ENCODE results near the gene TPM4. TPM values are rescaled to one million over a fixed set of nuclear protein-coding genes. Genes with fewer than 3 reads are reported as not detected.

TPM4 gene
- total and polyA plus RNA-seq, 2 of the 8 experiments (the other 6 are each of a cell fraction or from before 2014, with no cell fraction given) = 160 to 359 TPM

DNA sequence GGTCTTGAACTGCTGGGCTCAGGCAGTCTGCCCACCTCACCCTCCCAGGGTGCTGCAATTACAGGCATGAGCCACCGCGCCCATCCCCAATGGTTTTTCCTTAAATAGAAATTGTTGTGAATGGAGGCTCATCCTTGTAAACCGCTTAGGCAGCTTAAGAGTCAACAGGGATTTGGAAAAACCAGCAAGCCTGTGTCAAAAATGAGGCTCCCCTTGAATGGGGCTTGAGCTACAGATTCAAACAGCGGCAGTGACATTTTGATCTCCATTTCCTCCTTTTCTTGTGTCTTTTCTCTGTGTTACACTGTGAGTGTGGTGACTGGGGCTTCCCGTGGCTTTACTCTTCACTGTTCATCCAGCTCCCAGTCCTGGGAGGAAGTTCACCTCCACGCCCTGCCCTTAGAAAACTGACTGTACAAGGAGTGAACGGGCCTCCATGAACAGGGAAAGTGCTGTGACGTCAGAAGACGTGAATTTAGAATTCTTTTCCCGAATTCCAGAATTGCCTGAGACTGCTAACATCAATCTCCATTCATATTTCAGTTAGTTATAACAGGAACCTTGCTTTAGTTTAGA lies 20.1 kb downstream of the TPM4 start (continued):
- TF ChIP-seq JUN (IDR thresholded peaks at IDR 0.05; ENCODE audit: low read depth, low read length) (no peak), SIRT6 (IDR thresholded peaks at IDR 0.05; ENCODE audit: low read length) (no peak), CBX5 (IDR thresholded peaks at IDR 0.05; ENCODE audit: low read depth, low read length) (no peak)
- TF ChIP-seq, protein P1, sequence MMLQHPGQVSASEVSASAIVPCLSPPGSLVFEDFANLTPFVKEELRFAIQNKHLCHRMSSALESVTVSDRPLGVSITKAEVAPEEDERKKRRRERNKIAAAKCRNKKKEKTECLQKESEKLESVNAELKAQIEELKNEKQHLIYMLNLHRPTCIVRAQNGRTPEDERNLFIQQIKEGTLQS (IDR thresholded peaks at IDR 0.05; ENCODE audit: insufficient read depth, low read depth, low read length) = no peak
